ENCODE data around the gene KY. TPM values are rescaled to one million over a fixed set of nuclear protein-coding genes. Genes with fewer than 3 reads are reported as not detected.

The KY gene
- total and polyA plus RNA-seq, 4 experiments from 2014 or later: not detected

- H3K36me3 Mint-ChIP-seq: no peaks in the 10 kb centered on the region
- ChIA-PET POLR2A (ENCODE audit: partially characterized antibody) (no interaction called here), CTCF (ENCODE audit: partially characterized antibody) (no interaction called here)
- intact Hi-C loops (cut with micrococcal nuclease): no loop called here
- H3K27ac Mint-ChIP-seq: no peak overlapping the region
- H3K9me3 ChIP-seq (ENCODE audit: control insufficient read depth in 1 of 2, low read length in 2 of 2): no peaks in the 10 kb centered on the region
- no peak for DNase-seq
- H3K27ac ChIP-seq (ENCODE audit: low read depth, low read length): no peak overlapping the region
- no peak overlapping the region for H3K4me3 ChIP-seq (ENCODE audit: low read length in 2 of 2)
- no peaks in the 10 kb centered on the region for H3K4me1 ChIP-seq (ENCODE audit: insufficient read depth, low read length)
- no peaks in the 10 kb centered on the region for H3K27me3 ChIP-seq (ENCODE audit: insufficient read depth, low read length)
- peaks cover 0 to 1% (median 0%) of the 10 kb centered on the region in 4 donors for H3K4me1 Mint-ChIP-seq
- peaks cover 0 to 4% of the 10 kb centered on the region in 2 donors for H3K27me3 Mint-ChIP-seq
- H3K4me3 Mint-ChIP-seq: no peak overlapping the region
- no peaks in the 10 kb centered on the region for H3K36me3 ChIP-seq (ENCODE audit: insufficient read depth, low read length)
- peaks cover 0 to 2% (median 0%) of the 10 kb centered on the region in 8 donors for H3K9me3 Mint-ChIP-seq
Measured at GRCh38 chr3:134622806-134623365, 27.9 kb downstream of the KY start.

- Mint-ChIP-seq H3K4me3 (no peak overlapping the region), H3K27me3 (peaks cover 0 to 2% of the 10 kb centered on the region in 2 donors), H3K27ac (no peak overlapping the region), H3K4me1 (peaks cover 0 to 1% (median 0%) of the 10 kb centered on the region in 4 donors), H3K9me3 (no peaks in the 10 kb centered on the region), H3K36me3 (no peaks in the 10 kb centered on the region)
- Histone ChIP-seq H3K27ac (ENCODE audit: low read depth, low read length) (no peak overlapping the region), H3K9me3 (ENCODE audit: control insufficient read depth in 1 of 2, low read length in 2 of 2) (no peaks in the 10 kb centered on the region), H3K4me3 (ENCODE audit: low read length in 2 of 2) (no peak overlapping the region), H3K36me3 (ENCODE audit: insufficient read depth, low read length) (no peaks in the 10 kb centered on the region), H3K4me1 (ENCODE audit: insufficient read depth, low read length) (no peaks in the 10 kb centered on the region), H3K27me3 (ENCODE audit: insufficient read depth, low read length) (no peaks in the 10 kb centered on the region)
- ChIA-PET CTCF (ENCODE audit: partially characterized antibody) (no interaction called here), POLR2A (ENCODE audit: partially characterized antibody) (no interaction called here)
- DNase-seq: no peak
- intact Hi-C loops (cut with micrococcal nuclease): no loop called here
Measured at GRCh38 chr3:134621854-134622253, 29.0 kb downstream of the KY start.

- Histone ChIP-seq H3K27me3 (ENCODE audit: insufficient read depth, low read length) (no peaks in the 10 kb centered on the region), H3K27ac (ENCODE audit: low read depth, low read length) (no peak overlapping the region), H3K36me3 (ENCODE audit: insufficient read depth, low read length) (no peaks in the 10 kb centered on the region), H3K4me3 (ENCODE audit: low read length in 2 of 2) (no peak overlapping the region), H3K4me1 (ENCODE audit: insufficient read depth, low read length) (no peaks in the 10 kb centered on the region), H3K9me3 (ENCODE audit: control insufficient read depth in 1 of 2, low read length in 2 of 2) (no peaks in the 10 kb centered on the region)
- no peaks in the 10 kb centered on the region for H3K9me3 Mint-ChIP-seq
- intact Hi-C loops (cut with micrococcal nuclease): no loop called here
- ChIA-PET CTCF (ENCODE audit: partially characterized antibody) (no interaction called here), POLR2A (ENCODE audit: partially characterized antibody) (no interaction called here)
- no peak for DNase-seq
- H3K36me3 Mint-ChIP-seq: no peaks in the 10 kb centered on the region
- no peak overlapping the region for H3K4me3 Mint-ChIP-seq
- H3K27me3 Mint-ChIP-seq: peaks cover 0 to 2% of the 10 kb centered on the region in 2 donors
- peaks cover 0 to 1% (median 0%) of the 10 kb centered on the region in 4 donors for H3K4me1 Mint-ChIP-seq
- no peak overlapping the region for H3K27ac Mint-ChIP-seq
Measured at GRCh38 chr3:134620476-134621115, 30.2 kb downstream of the KY start.

GRCh38 chr3:134619884-134620445 lies 30.9 kb downstream of the KY start:
- no peak for DNase-seq
- Mint-ChIP-seq H3K4me3 (no peak overlapping the region), H3K36me3 (no peaks in the 10 kb centered on the region), H3K4me1 (peaks cover 0 to 1% (median 0%) of the 10 kb centered on the region in 4 donors), H3K27ac (no peak overlapping the region), H3K27me3 (no peaks in the 10 kb centered on the region), H3K9me3 (no peaks in the 10 kb centered on the region)
- CTCF ChIA-PET (ENCODE audit: partially characterized antibody): no interaction called here
- no peaks in the 10 kb centered on the region for H3K27me3 ChIP-seq (ENCODE audit: insufficient read depth, low read length)
- intact Hi-C loops (cut with micrococcal nuclease): no loop called here
- H3K4me3 ChIP-seq (ENCODE audit: low read length in 2 of 2): no peak overlapping the region
- no peaks in the 10 kb centered on the region for H3K36me3 ChIP-seq (ENCODE audit: insufficient read depth, low read length)
- H3K9me3 ChIP-seq (ENCODE audit: control insufficient read depth in 1 of 2, low read length in 2 of 2): no peaks in the 10 kb centered on the region
- POLR2A ChIA-PET (ENCODE audit: partially characterized antibody): no interaction called here
- H3K4me1 ChIP-seq (ENCODE audit: insufficient read depth, low read length): no peaks in the 10 kb centered on the region
- no peak overlapping the region for H3K27ac ChIP-seq (ENCODE audit: low read depth, low read length)

- no peaks in the 10 kb centered on the region for H3K27me3 ChIP-seq (ENCODE audit: insufficient read depth, low read length)
- H3K36me3 ChIP-seq (ENCODE audit: insufficient read depth, low read length): no peaks in the 10 kb centered on the region
- H3K27ac Mint-ChIP-seq: no peak overlapping the region
- no peak for DNase-seq
- CTCF ChIA-PET (ENCODE audit: partially characterized antibody): no interaction called here
- POLR2A ChIA-PET (ENCODE audit: partially characterized antibody): no interaction called here
- no peaks in the 10 kb centered on the region for H3K4me1 ChIP-seq (ENCODE audit: insufficient read depth, low read length)
- no peaks in the 10 kb centered on the region for H3K9me3 ChIP-seq (ENCODE audit: control insufficient read depth in 1 of 2, low read length in 2 of 2)
- no peaks in the 10 kb centered on the region for H3K36me3 Mint-ChIP-seq
- intact Hi-C loops (cut with micrococcal nuclease): no loop called here
- no peaks in the 10 kb centered on the region for H3K9me3 Mint-ChIP-seq
- H3K27ac ChIP-seq (ENCODE audit: low read depth, low read length): no peak overlapping the region
- H3K4me3 Mint-ChIP-seq: no peak overlapping the region
- H3K4me3 ChIP-seq (ENCODE audit: low read length in 2 of 2): no peak overlapping the region
- H3K4me1 Mint-ChIP-seq: peaks cover 0 to 1% (median 0%) of the 10 kb centered on the region in 4 donors
- no peaks in the 10 kb centered on the region for H3K27me3 Mint-ChIP-seq
Measured at GRCh38 chr3:134619301-134619615, 31.6 kb downstream of the KY start.

- no peaks in the 10 kb centered on the region for H3K9me3 ChIP-seq (ENCODE audit: control insufficient read depth in 1 of 2, low read length in 2 of 2)
- H3K27ac ChIP-seq (ENCODE audit: low read depth, low read length): no peak overlapping the region
- Mint-ChIP-seq H3K4me3 (no peak overlapping the region), H3K36me3 (no peaks in the 10 kb centered on the region), H3K27me3 (no peaks in the 10 kb centered on the region), H3K27ac (no peak overlapping the region), H3K9me3 (no peaks in the 10 kb centered on the region), H3K4me1 (no peaks in the 10 kb centered on the region)
- no peaks in the 10 kb centered on the region for H3K27me3 ChIP-seq (ENCODE audit: insufficient read depth, low read length)
- POLR2A ChIA-PET (ENCODE audit: partially characterized antibody): no interaction called here
- no peaks in the 10 kb centered on the region for H3K4me1 ChIP-seq (ENCODE audit: insufficient read depth, low read length)
- intact Hi-C loops (cut with micrococcal nuclease): no loop called here
- no peaks in the 10 kb centered on the region for H3K36me3 ChIP-seq (ENCODE audit: insufficient read depth, low read length)
- H3K4me3 ChIP-seq (ENCODE audit: low read length in 2 of 2): no peak overlapping the region
- CTCF ChIA-PET (ENCODE audit: partially characterized antibody): no interaction called here
- DNase-seq: no peak
Measured at GRCh38 chr3:134618478-134619300, 32.1 kb downstream of the KY start.

GRCh38 chr3:134617608-134618477 lies 33.0 kb downstream of the KY start:
- ChIA-PET CTCF (ENCODE audit: partially characterized antibody) (no interaction called here), POLR2A (ENCODE audit: partially characterized antibody) (no interaction called here)
- Mint-ChIP-seq H3K36me3 (no peaks in the 10 kb centered on the region), H3K4me3 (no peak overlapping the region), H3K4me1 (no peaks in the 10 kb centered on the region), H3K27me3 (no peaks in the 10 kb centered on the region), H3K27ac (no peak overlapping the region), H3K9me3 (no peaks in the 10 kb centered on the region)
- no peak for DNase-seq
- H3K27ac ChIP-seq (ENCODE audit: low read depth, low read length): no peak overlapping the region
- no peaks in the 10 kb centered on the region for H3K27me3 ChIP-seq (ENCODE audit: insufficient read depth, low read length)
- no peaks in the 10 kb centered on the region for H3K9me3 ChIP-seq (ENCODE audit: control insufficient read depth in 1 of 2, low read length in 2 of 2)
- no peaks in the 10 kb centered on the region for H3K36me3 ChIP-seq (ENCODE audit: insufficient read depth, low read length)
- H3K4me1 ChIP-seq (ENCODE audit: insufficient read depth, low read length): no peaks in the 10 kb centered on the region
- intact Hi-C loops (cut with micrococcal nuclease): no loop called here
- H3K4me3 ChIP-seq (ENCODE audit: low read length in 2 of 2): no peak overlapping the region

Data from CD4-positive, alpha-beta memory T cell (primary cell).